Chondrocyte (in vitro differentiated cells): ENCODE data around the gene MCFD2. TPM values are rescaled to one million over a fixed set of nuclear protein-coding genes. Genes with fewer than 3 reads are reported as not detected.

Experiments
- DNase-seq: peaks from one replicate; pipeline ENCODE4 v3.0.0; 2021; ENCODE audit warnings: mixed read lengths, low spot score
- H3K27ac Mint-ChIP-seq: one replicate; pipeline ENCODE4 v1.8.0; 2021; ENCODE audit warnings: mild to moderate bottlenecking, moderate library complexity, mixed read lengths; ENCODE audit not compliant: unreplicated experiment
- H3K27me3 Mint-ChIP-seq: 2 replicates; pipeline ENCODE4 v1.8.0; 2021; ENCODE audit warnings: low read depth, mixed read lengths
- H3K36me3 Mint-ChIP-seq: 2 replicates; pipeline ENCODE4 v1.8.0; 2021; ENCODE audit warnings: low read depth, mixed read lengths
- H3K4me1 Mint-ChIP-seq: 2 replicates; pipeline ENCODE4 v1.8.0; 2021; ENCODE audit warnings: low read depth, mild to moderate bottlenecking, mixed read lengths
- H3K4me3 Mint-ChIP-seq: one replicate; pipeline ENCODE4 v1.8.0; 2021; ENCODE audit warnings: mild to moderate bottlenecking, moderate library complexity, mixed read lengths; ENCODE audit not compliant: unreplicated experiment
- H3K9me3 Mint-ChIP-seq: 2 replicates; pipeline ENCODE4 v1.8.0; 2021; ENCODE audit warnings: low read depth, mixed read lengths
- CTCF ChIP-seq: fragments of 200-600 bp; sonication (generic); IDR thresholded peaks from 2 replicates; pipeline ENCODE4 v1.5.0; 2021; ENCODE audit warnings: antibody characterized with exemption, mild to moderate bottlenecking, moderate library complexity
- total RNA-seq: library from RNA; stranded (reverse); gene quantifications from 3 replicates; pipeline ENCODE4 v1.2.1, GENCODE V29; 2021

MCFD2 gene
- total RNA-seq, 1 donor from 2014 or later: 95.0 TPM

- Mint-ChIP-seq H3K27ac (no peak overlapping the region), H3K27me3 (no peaks in the 10 kb centered on the region), H3K4me3 (no peak overlapping the region), H3K36me3 (no peaks in the 10 kb centered on the region), H3K9me3 (no peaks in the 10 kb centered on the region), H3K4me1 (peaks cover 15% of the 10 kb centered on the region)
- TF ChIP-seq CTCF: no peak
- DNase-seq: no peak
These were observed 21.0 kb upstream of the MCFD2 start for GRCh38 chr2:46936566-46936965.

DNA sequence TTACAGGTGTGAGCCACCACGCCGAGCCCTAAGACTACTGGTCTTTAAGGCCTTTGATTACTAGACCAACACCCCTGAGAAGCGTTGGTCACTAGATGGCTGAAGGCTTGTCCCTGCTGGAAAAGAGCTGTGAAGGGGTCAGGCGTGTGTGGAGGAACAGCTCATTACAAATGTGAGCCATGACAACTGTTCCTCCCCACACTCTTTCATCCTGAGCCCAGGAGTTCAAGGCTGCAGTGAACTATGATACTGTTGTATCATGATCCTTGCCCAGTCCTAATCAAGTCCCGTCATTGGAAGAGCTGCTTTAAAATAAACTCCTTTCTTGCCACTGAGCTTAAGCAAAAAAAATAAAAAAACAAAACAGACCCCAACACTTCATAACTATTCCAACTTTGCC lies 19.5 kb upstream of the MCFD2 start:
- DNase-seq: no peak
- no peaks in the 10 kb centered on the region for H3K27me3 Mint-ChIP-seq
- no peak overlapping the region for H3K27ac Mint-ChIP-seq
- no peaks in the 10 kb centered on the region for H3K9me3 Mint-ChIP-seq
- H3K4me1 Mint-ChIP-seq: peaks cover 10% of the 10 kb centered on the region
- no peaks in the 10 kb centered on the region for H3K36me3 Mint-ChIP-seq
- no peak overlapping the region for H3K4me3 Mint-ChIP-seq
- no peak for TF ChIP-seq CTCF

DNA sequence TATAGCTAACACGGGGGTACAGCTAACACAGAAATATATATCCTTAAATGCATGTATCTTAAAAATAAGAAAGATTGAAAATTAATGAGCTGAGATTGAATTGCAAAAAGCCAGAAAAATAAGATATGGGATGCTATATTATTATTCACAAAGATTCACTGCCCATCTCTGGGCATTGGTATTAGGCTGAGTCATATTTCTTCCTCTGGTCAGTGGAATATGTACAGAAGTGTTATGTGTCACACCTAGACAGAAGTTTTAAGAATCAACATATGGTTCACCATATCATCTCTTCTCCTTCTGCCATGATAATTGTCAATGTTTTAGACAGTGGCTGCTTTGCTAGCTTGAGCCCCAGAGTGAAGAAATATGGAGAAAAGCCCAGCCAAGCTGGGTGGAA lies 14.0 kb upstream of the MCFD2 start:
- DNase-seq: no peak
- peaks cover 10% of the 10 kb centered on the region for H3K36me3 Mint-ChIP-seq
- no peak overlapping the region for H3K27ac Mint-ChIP-seq
- no peak for TF ChIP-seq CTCF
- no peak overlapping the region for H3K4me3 Mint-ChIP-seq
- H3K9me3 Mint-ChIP-seq: peaks cover 19% of the 10 kb centered on the region
- peaks cover 2% of the 10 kb centered on the region for H3K4me1 Mint-ChIP-seq
- no peaks in the 10 kb centered on the region for H3K27me3 Mint-ChIP-seq

- no peak for TF ChIP-seq CTCF
- no peak for DNase-seq
- no peak overlapping the region for H3K4me3 Mint-ChIP-seq
- no peak overlapping the region for H3K27ac Mint-ChIP-seq
- no peaks in the 10 kb centered on the region for H3K27me3 Mint-ChIP-seq
- H3K9me3 Mint-ChIP-seq: peaks cover 19% of the 10 kb centered on the region
- H3K4me1 Mint-ChIP-seq: peaks cover 10% of the 10 kb centered on the region
- H3K36me3 Mint-ChIP-seq: peaks cover 10% of the 10 kb centered on the region
These were observed 11.3 kb upstream of the MCFD2 start for GRCh38 chr2:46926863-46927262.

GRCh38 chr2:46925474-46926351 lies 10.1 kb upstream of the MCFD2 start:
- no peak overlapping the region for H3K27ac Mint-ChIP-seq
- no peaks in the 10 kb centered on the region for H3K27me3 Mint-ChIP-seq
- no peak for DNase-seq
- peaks cover 10% of the 10 kb centered on the region for H3K36me3 Mint-ChIP-seq
- TF ChIP-seq CTCF: no peak
- peaks cover 19% of the 10 kb centered on the region for H3K9me3 Mint-ChIP-seq
- H3K4me1 Mint-ChIP-seq: peaks cover 15% of the 10 kb centered on the region
- no peak overlapping the region for H3K4me3 Mint-ChIP-seq
